ENCODE data around the gene DGUOK.
A peak's percentile ranks its signal among the peaks of the same experiment; 100 is the strongest.

The DGUOK gene

DNA sequence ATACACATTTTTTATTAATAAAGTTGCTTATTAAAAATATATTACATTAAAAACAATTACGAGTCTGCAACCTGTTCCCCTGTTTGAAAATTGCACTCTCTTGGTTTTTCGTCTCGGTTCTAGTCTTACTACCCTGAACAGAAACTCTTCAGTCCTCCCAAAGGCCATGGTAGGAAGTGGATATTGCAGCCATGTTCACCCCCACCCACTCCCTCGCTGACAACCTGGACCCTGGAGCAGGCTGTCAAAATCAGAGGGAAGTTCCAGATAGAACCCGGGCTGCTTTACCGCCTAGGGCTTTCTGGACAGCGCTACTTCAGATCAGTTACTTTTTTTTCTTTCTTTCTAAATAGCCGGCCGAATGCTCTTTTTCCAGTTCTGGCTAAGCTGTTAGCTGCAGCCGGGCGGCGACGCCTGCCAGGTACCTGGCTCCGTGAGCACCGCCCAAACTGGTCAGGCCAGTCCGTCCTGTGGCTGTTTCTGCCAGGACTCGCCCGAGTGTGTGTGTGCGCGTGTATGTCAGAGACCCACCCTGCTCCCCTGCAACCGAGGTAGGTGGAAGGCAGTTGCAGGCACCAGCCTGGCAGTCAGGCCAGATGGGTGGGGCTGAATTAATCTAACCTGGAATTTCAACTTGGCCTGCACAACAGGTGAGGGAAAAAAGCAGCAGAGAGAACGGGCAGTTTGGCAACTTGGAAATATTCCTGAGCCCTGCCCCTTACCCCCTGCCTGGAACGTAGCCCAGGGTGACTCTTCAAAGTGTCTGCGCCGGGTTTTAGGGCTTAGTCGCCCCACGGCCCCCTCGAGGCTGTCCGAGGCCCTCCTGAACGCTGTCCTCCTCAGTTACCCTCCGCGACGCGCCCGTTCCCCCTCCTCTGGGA, 56.9 kb downstream of the DGUOK start:
- no peak for DNase-seq (ENCODE audit: low read depth)
- no peak for TF ChIP-seq CTCF (IDR thresholded peaks at IDR 0.05; ENCODE audit: control insufficient read depth, insufficient read depth, low read depth, low read length, missing control alignments)
- peak overlapping the region; percentile 33 for H3K4me3 ChIP-seq (ENCODE audit: control insufficient read depth, low read depth, low read length)

DNA sequence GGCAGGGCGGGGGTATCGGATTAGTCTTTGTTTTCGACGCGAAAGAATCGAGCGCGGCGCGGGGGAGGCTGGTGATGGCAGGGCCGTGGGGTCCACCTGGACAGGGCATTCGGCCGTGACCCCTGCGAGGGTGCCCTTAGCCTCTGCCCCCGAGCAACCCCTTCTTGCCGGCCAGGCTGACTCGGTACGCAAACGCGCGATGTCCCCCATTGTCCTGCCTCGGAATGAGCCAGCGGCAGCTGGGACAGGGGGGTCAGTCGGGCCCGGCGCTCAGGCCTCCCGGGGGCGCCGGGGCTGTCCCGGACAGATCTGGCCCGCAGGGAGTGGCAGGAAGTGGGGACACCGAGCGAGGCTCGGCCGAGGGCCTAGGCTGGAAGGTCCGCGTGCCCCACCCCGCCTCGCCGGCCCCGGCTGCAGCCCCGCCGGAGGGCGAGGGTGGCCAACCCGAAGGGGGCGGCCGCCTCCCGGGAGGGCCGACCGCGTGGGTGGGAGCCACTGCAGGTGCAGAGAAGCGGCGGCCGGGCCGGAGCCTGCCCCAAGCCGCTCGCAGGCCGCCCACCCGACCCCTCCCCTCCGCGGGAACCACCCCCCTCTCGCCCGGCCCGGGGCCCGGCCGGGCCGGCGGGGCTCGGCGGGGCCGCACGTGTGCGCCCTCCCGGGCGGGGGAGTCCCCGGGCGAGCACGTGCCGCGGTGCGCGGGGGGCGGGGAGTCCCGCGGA, 57.7 kb downstream of the DGUOK start, which contains the start of gene TET3:
TET3 (plus strand) TSS at position 708 of the 719 bp plus-strand sequence. CDS start 1,494 bp downstream, outside the sequence.
- TF ChIP-seq CTCF (IDR thresholded peaks at IDR 0.05; ENCODE audit: control insufficient read depth, insufficient read depth, low read depth, low read length, missing control alignments): no peak
- no peak for DNase-seq (ENCODE audit: low read depth)

GRCh38 chr2:73984922-73985307, 58.2 kb downstream of the DGUOK start:
- no peak for DNase-seq (ENCODE audit: low read depth)
- no peak for TF ChIP-seq CTCF (IDR thresholded peaks at IDR 0.05; ENCODE audit: control insufficient read depth, insufficient read depth, low read depth, low read length, missing control alignments)
- peak overlapping the region; percentile 33 for H3K4me3 ChIP-seq (ENCODE audit: control insufficient read depth, low read depth, low read length)

More for the DNA sequence above, 57.7 kb downstream of the DGUOK start, which contains the start of gene TET3:
- peak within 1 kb of the TSS; percentile 66 for H3K4me3 ChIP-seq (ENCODE audit: control insufficient read depth, low read depth, low read length)

- no peak for TF ChIP-seq CTCF (IDR thresholded peaks at IDR 0.05; ENCODE audit: control insufficient read depth, insufficient read depth, low read depth, low read length, missing control alignments)
- DNase-seq (ENCODE audit: low read depth): no peak
- H3K4me3 ChIP-seq (ENCODE audit: control insufficient read depth, low read depth, low read length): peak overlapping the region; percentile 66
Observed at GRCh38 chr2:73985308-73986084, 58.8 kb downstream of the DGUOK start.

DNA sequence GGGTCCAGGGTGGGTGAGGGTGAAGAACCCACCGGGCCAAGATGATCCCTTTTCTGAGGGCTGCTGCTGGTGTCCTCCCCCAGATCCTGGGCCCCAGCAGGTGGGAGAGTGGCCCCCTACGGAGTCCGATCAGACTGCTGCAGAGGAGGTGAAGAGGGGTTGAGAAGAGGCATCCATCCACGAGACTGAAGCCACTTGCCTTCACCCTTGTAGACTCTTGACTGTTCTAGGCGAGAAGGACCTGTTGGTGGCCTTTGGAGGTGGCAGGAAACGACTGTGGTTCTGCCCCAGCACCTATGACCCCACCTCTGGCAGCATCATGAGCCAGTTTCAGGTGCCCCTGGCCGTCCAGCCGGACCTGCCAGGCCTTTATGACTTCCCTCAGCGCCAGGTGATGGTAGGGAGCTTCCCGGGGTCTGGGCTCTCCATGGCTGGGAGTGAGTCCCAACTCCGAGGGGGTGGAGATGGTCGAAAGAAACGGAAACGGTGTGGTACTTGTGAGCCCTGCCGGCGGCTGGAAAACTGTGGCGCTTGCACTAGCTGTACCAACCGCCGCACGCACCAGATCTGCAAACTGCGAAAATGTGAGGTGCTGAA, 59.5 kb downstream of the DGUOK start:
- no peak for DNase-seq (ENCODE audit: low read depth)
- TF ChIP-seq CTCF (IDR thresholded peaks at IDR 0.05; ENCODE audit: control insufficient read depth, insufficient read depth, low read depth, low read length, missing control alignments): no peak
- peak overlapping the region; percentile 66 for H3K4me3 ChIP-seq (ENCODE audit: control insufficient read depth, low read depth, low read length)

Data from AG09309 (cell line).